ENCODE measurements around the gene GNG3. TPM values are rescaled to one million over a fixed set of nuclear protein-coding genes. Genes with fewer than 3 reads are reported as not detected.

GNG3 gene
- total RNA-seq, 1 experiment from 2014 or later, result not detected

DNA sequence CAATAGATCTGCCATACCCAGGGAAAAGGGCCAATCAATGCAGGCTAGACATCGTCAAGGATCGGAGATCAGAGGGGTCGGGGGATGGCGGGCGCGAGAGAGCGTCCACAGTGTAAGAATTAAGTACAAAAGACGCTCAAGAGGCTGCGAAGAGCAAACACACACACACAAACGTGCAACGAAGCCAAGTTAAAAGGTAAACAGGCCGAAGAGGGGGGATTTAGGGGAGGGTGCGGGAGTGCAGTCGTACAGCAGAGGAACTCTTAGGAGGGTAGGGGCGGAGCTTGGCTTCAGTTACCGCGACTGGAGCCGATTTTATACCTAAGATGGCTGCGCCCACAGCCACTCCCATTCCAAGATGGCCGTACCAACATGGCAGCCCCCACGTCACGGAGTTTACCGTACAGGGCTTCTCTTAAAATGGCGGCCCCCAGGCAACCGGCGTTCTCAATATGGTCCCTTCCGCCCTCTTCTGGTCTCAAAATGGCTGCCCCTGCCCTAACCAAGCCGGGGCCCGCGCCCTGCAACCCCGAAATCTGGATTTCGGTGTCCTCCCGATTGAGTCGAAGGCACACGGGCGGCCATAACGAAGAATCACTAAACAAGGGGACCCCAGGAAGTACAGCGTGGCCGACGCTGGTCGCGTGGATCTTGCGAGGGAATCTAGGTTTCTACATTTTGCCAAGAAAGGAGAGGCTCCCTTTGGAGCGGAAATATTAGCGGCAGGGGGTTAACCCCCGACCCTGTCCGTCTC lies 1.9 kb downstream of the GNG3 start:
- Mint-ChIP-seq H3K36me3 (ENCODE audit: insufficient read depth, unreplicated experiment) (peaks cover 49% of the 10 kb centered on the region), H3K27ac (ENCODE audit: low read depth, unreplicated experiment) (peak overlapping the region; percentile 98), H3K4me3 (ENCODE audit: unreplicated experiment) (peak overlapping the region; percentile 91), H3K4me1 (ENCODE audit: insufficient read depth, unreplicated experiment) (peaks cover 25% of the 10 kb centered on the region), H3K9me3 (ENCODE audit: unreplicated experiment) (no peaks in the 10 kb centered on the region), H3K27me3 (ENCODE audit: insufficient read depth, unreplicated experiment) (no peaks in the 10 kb centered on the region)
- ChIA-PET POLR2A (interaction anchor here (0.7 to 15.7 kb wide), 14 partner anchors 9 to 146 kb away, joined by 3 to 197 read pairs (median 7); partner anchors contain the start of genes C11orf98, CSKMT, EEF1G and HNRNPUL2), CTCF (interaction anchor here (0.9 to 7.0 kb wide), 3 partner anchors 15 to 97 kb away, joined by 3 to 33 read pairs (median 4); no protein-coding TSS in a partner anchor)
- peak; percentile 85 for DNase-seq (ENCODE audit: unreplicated experiment)
- intact Hi-C loops (cut with micrococcal nuclease), result no loop called here
- TF ChIP-seq, protein P1, sequence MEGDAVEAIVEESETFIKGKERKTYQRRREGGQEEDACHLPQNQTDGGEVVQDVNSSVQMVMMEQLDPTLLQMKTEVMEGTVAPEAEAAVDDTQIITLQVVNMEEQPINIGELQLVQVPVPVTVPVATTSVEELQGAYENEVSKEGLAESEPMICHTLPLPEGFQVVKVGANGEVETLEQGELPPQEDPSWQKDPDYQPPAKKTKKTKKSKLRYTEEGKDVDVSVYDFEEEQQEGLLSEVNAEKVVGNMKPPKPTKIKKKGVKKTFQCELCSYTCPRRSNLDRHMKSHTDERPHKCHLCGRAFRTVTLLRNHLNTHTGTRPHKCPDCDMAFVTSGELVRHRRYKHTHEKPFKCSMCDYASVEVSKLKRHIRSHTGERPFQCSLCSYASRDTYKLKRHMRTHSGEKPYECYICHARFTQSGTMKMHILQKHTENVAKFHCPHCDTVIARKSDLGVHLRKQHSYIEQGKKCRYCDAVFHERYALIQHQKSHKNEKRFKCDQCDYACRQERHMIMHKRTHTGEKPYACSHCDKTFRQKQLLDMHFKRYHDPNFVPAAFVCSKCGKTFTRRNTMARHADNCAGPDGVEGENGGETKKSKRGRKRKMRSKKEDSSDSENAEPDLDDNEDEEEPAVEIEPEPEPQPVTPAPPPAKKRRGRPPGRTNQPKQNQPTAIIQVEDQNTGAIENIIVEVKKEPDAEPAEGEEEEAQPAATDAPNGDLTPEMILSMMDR (IDR thresholded peaks at IDR 0.05; ENCODE audit: unreplicated experiment), result no peak
- no TSS peak for BruUV-seq (replicated peaks)

- intact Hi-C loops (cut with micrococcal nuclease), result no loop called here
- peak overlapping the region; percentile 98 for H3K27ac Mint-ChIP-seq (ENCODE audit: low read depth, unreplicated experiment)
- no peak for DNase-seq (ENCODE audit: unreplicated experiment)
- H3K36me3 Mint-ChIP-seq (ENCODE audit: insufficient read depth, unreplicated experiment), result peaks cover 49% of the 10 kb centered on the region
- POLR2A ChIA-PET, result interaction anchor here (1.4 to 15.7 kb wide), 9 partner anchors 10 to 145 kb away, joined by 4 to 197 read pairs (median 9); partner anchors contain the start of genes C11orf98, CSKMT, EEF1G and HNRNPUL2
- BruUV-seq (replicated peaks), result no TSS peak
- TF ChIP-seq, protein P1 (IDR thresholded peaks at IDR 0.05; ENCODE audit: unreplicated experiment), result no peak
- H3K9me3 Mint-ChIP-seq (ENCODE audit: unreplicated experiment), result no peaks in the 10 kb centered on the region
- H3K27me3 Mint-ChIP-seq (ENCODE audit: insufficient read depth, unreplicated experiment), result no peaks in the 10 kb centered on the region
- peaks cover 24% of the 10 kb centered on the region for H3K4me1 Mint-ChIP-seq (ENCODE audit: insufficient read depth, unreplicated experiment)
- H3K4me3 Mint-ChIP-seq (ENCODE audit: unreplicated experiment), result peak overlapping the region; percentile 91
- CTCF ChIA-PET, result interaction anchor here (0.9 to 7.0 kb wide), 5 partner anchors 14 to 96 kb away, joined by 3 to 33 read pairs (median 4); no protein-coding TSS in a partner anchor
Observed at GRCh38 chr11:62710001-62710345, 2.5 kb downstream of the GNG3 start.

DNA sequence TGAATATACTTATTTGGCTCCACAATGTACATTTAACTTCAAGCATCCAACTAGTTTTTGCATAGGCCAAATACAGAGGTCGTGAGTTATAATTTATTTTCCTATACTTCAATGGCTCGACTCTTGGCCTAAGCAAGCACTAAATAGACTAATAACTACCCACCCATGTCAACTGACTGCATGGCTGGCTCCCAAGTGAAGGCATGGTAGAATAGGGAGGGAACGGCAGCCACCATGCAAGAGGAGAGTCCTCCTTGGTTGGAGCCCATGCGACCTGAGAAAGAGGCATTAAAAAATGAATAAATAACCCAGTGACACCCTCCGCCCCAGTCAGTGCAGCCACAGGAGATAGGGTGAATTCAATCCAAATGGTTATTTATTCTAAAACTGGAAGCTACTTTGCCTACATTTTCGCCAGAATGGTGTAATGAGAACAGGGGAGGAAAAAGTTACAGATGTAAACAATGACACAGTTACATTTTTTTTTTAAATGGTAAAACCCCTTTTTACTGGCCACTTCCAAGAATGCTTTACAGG lies 4.9 kb downstream of the GNG3 start:
- BruUV-seq (replicated peaks), result no TSS peak
- no peak overlapping the region for H3K4me3 Mint-ChIP-seq (ENCODE audit: unreplicated experiment)
- TF ChIP-seq, protein P1 (IDR thresholded peaks at IDR 0.05; ENCODE audit: unreplicated experiment), result no peak
- H3K27me3 Mint-ChIP-seq (ENCODE audit: insufficient read depth, unreplicated experiment), result no peaks in the 10 kb centered on the region
- DNase-seq (ENCODE audit: unreplicated experiment), result no peak
- H3K27ac Mint-ChIP-seq (ENCODE audit: low read depth, unreplicated experiment), result no peak overlapping the region
- ChIA-PET CTCF (interaction anchor here (0.7 kb wide), 1 partner anchor 39 kb away, joined by 4 read pairs; no protein-coding TSS in a partner anchor), POLR2A (interaction anchor here (15.7 kb wide), 1 partner anchor 14 kb away, joined by 197 read pairs; the partner anchor contains the start of genes HNRNPUL2 and TTC9C)
- H3K36me3 Mint-ChIP-seq (ENCODE audit: insufficient read depth, unreplicated experiment), result peaks cover 62% of the 10 kb centered on the region
- no peaks in the 10 kb centered on the region for H3K9me3 Mint-ChIP-seq (ENCODE audit: unreplicated experiment)
- peaks cover 16% of the 10 kb centered on the region for H3K4me1 Mint-ChIP-seq (ENCODE audit: insufficient read depth, unreplicated experiment)
- intact Hi-C loops (cut with micrococcal nuclease), result no loop called here

- TSS peak; percentile 36 for BruUV-seq (replicated peaks)
- intact Hi-C loops (cut with micrococcal nuclease), result no loop called here
- no peak overlapping the region for H3K27ac Mint-ChIP-seq (ENCODE audit: low read depth, unreplicated experiment)
- TF ChIP-seq, protein P1 (IDR thresholded peaks at IDR 0.05; ENCODE audit: unreplicated experiment), result no peak
- H3K4me3 Mint-ChIP-seq (ENCODE audit: unreplicated experiment), result no peak overlapping the region
- H3K9me3 Mint-ChIP-seq (ENCODE audit: unreplicated experiment), result no peaks in the 10 kb centered on the region
- peaks cover 17% of the 10 kb centered on the region for H3K4me1 Mint-ChIP-seq (ENCODE audit: insufficient read depth, unreplicated experiment)
- no peak for DNase-seq (ENCODE audit: unreplicated experiment)
- H3K36me3 Mint-ChIP-seq (ENCODE audit: insufficient read depth, unreplicated experiment), result peaks cover 67% of the 10 kb centered on the region
- H3K27me3 Mint-ChIP-seq (ENCODE audit: insufficient read depth, unreplicated experiment), result no peaks in the 10 kb centered on the region
- POLR2A ChIA-PET, result interaction anchor here (15.7 kb wide), 1 partner anchor 13 kb away, joined by 197 read pairs; the partner anchor contains the start of genes HNRNPUL2 and TTC9C
- CTCF ChIA-PET, result interaction anchor here (0.8 kb wide), 1 partner anchor 181 kb away, joined by 4 read pairs; no protein-coding TSS in a partner anchor
Observed at GRCh38 chr11:62712861-62713260, 5.4 kb downstream of the GNG3 start.

Data from MCF 10A (cell line).